ENCODE results near the gene ANKRD44.

ANKRD44 gene

GRCh38 chr2:197113275-197113711 lies 197.3 kb downstream of the ANKRD44 start:
- peak; percentile 29 for DNase-seq (ENCODE audit: low spot score)

DNA sequence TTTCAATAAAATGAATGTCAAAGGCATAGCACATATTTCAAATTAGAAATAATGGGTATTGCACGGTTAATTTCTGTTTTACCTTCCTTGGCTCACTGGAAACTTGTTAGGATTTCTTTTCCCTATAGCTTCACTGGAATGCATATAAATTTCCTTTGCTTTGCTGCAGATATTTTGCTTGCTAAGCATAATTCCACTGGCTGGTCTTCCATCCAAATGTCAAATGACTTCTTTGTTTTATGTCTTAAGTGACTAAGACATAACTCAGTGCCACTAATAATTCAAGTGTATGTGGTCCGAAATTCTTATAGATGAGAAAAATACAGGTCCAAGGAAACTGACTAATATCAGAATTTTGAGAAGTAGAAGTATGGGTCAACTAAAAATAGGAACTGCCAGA lies 201.3 kb downstream of the ANKRD44 start:
- no peak for DNase-seq (ENCODE audit: low spot score)

DNA sequence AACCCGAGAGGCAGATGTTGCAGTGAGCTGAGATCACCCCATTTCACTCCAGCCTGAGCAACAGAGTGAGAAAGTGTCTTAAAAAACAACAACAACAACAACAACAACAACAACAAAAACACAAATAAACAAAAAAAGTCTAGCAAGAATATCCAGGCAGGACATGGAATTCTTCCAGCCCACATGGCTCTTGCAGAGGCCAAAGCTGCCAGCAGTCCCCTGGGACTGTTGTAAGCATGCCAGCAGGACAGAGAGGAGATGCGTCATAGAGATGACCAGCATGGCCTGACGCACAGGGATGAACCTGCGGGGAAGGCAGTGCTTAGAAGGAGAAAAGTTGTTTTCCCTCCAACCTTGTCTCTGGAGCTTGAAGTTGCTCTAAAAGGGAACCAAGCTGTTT lies 201.8 kb downstream of the ANKRD44 start:
- DNase-seq (ENCODE audit: low spot score), result no peak

DNA sequence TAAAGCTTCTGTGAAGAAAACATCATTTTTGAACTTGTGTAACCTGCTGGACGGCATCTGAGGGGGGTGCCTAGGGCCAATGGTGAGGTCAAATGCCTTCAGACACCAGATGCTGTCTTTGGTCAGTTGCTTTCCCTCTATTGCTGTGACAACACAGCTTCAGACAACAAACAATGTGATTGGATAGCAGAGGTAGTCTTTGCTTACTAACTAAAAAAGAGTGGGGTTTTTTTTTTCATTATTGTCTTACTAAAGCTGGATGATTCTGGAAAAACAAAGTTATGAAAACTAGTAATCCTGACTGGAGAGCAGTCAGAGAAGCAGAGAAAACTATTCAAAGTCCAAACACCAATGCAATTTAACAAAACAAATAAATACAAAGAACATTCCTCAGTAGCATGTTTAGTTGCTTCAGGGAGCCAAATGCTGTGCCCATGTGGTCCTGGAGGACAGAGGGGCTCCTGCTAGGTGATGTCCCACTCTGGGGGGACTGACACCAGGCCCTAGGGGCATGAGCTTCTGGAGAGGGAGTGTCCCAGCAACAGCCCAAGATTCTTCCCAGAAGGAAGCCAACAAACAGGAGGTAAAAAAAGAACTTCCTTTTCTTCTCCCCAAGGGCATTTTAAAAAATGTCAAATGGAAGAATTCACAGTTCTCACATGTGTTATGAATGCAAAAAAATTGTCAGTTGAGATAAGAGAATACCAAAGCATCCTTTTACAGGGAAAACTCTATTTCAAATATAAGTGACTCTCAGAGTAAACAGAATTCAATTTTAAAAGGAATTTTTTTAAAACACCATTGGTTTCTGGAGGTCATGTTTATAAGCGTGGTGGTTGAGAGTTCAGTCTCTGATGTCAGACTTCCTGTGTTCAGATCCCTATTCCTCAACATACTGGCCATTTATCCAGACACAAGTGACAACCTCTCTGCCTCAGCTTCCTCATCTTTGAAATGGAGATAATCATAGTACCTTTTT lies 203.0 kb downstream of the ANKRD44 start:
- no peak for DNase-seq (ENCODE audit: low spot score)

- DNase-seq (ENCODE audit: low spot score), result no peak
Measured at GRCh38 chr2:197103363-197103762, 207.2 kb downstream of the ANKRD44 start.

- no peak for DNase-seq (ENCODE audit: low spot score)
Measured at GRCh38 chr2:197102231-197102630, 208.3 kb downstream of the ANKRD44 start.

DNA sequence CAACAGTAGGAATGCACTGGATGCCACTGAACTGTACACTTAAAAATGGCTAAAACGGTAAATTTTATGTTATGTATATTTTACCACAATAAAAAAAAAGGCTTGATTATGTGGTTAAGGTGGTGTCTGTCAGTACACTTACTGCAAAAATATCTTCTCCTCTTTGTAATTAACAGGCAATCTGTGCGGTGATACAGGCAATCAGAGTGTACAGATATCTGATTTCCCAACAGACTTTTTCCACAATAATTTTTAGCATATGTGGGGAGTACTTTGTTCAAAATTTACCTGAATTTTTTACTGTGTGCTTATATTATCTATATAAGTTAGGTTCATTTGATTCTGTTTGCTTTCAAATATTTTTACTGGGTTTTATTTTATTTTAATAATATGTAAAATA lies 209.1 kb downstream of the ANKRD44 start:
- no peak for DNase-seq (ENCODE audit: low spot score)

- DNase-seq (ENCODE audit: low spot score), result no peak
Measured at GRCh38 chr2:197097578-197098366, 212.8 kb downstream of the ANKRD44 start.

DNA sequence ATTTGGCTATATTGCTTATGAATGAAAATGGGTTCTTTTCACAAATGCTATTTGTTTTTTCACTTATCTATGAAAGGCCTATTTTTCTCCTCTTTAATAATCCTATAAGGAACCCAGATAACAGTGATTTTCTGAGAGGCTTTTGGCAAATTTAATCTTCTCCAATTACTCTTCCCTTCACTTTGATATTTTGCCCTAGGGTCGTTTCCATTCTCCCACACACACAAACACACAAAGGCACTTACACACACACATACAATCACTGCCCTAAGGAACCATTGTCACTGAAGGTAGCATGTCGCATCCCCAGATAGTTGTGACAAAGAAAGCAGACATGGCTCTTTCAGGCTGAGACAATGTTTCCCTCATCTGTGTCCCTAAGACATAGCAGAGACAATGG lies 213.9 kb downstream of the ANKRD44 start:
- DNase-seq (ENCODE audit: low spot score), result no peak

DNA sequence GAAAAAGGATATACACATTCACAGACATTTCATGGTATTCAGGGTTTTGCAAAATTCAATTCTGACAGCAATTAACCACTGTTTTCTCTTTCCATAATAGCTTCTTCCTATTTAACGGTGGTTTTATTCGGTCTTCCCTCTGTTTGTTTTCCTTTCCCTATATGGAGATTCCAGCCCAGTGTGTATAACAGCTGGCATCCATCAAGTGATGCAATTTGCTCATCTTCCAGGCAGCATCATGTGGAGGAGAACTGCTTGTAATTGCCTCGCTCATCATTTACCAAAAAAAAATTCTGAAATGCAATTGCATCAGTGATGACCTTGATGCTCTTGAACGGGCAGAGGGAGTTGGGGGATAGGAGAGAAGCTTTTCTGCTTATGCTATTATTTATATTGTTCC lies 218.1 kb downstream of the ANKRD44 start:
- no peak for DNase-seq (ENCODE audit: low spot score)

GRCh38 chr2:197090742-197091367 lies 219.7 kb downstream of the ANKRD44 start:
- DNase-seq (ENCODE audit: low spot score), result peak; percentile 22

- DNase-seq (ENCODE audit: low spot score), result no peak
Measured at GRCh38 chr2:197089655-197090054, 220.9 kb downstream of the ANKRD44 start.

- DNase-seq (ENCODE audit: low spot score), result no peak
Measured at GRCh38 chr2:197088694-197089093, 221.9 kb downstream of the ANKRD44 start.

DNA sequence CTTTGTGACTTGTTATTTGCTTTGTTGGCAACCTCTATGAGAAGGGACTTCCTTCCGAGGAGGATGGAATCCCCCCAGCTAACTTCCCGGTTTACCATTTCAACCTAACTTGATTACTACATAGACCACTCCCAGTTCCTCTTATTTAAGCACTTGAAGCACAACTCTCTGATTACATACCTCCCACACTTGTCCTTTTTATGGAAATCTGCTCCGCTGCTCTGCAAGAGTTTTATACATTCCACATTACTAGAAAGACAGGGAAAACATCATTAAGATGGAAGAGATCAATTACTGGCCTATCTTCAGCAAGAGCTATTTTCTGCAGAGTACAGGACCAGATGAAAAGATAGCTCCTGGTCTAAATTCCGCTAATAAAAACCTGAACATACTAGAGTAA lies 224.1 kb downstream of the ANKRD44 start:
- no peak for DNase-seq (ENCODE audit: low spot score)

DNA sequence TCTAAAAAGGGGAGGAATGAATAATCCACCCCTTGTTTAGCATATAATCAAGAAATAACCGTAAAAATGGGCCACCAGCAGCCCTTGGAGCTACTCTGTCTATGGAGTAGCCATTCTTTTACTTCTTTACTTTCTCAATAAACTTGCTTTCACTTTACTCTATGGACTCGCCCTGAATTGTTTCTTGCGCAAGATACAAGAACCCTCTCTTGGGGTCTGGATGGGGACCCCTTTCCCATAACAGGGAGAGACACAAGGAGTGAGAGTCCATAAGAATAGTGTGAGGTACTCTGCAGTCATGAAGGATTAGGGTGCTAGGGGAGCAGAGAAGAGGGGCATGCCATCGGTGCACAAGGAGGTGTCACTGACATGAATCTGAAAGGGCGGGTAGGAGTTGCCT lies 224.9 kb downstream of the ANKRD44 start:
- DNase-seq (ENCODE audit: low spot score), result no peak

DNA sequence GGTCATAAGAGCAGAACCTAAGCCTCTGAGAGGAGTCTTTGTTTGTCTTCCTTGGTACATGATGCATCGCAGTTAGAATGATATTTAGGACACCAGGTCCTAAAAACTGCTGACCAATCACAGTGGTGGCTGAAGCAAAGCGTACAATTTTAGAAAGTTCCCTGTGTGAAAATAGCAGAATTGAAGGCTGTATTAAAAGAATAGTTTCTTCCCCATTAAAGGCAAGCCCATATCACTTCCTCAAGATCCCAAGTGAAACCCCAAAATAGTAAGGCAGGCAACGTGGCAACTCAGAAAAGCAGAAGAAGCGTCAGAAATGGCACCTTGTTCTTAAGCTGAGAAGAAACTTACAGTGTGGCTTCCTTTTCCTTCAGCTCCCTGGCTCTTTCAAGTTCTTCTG lies 229.3 kb downstream of the ANKRD44 start:
- no peak for DNase-seq (ENCODE audit: low spot score)

GRCh38 chr2:197080578-197081216 lies 229.9 kb downstream of the ANKRD44 start:
- DNase-seq (ENCODE audit: low spot score), result no peak

DNA sequence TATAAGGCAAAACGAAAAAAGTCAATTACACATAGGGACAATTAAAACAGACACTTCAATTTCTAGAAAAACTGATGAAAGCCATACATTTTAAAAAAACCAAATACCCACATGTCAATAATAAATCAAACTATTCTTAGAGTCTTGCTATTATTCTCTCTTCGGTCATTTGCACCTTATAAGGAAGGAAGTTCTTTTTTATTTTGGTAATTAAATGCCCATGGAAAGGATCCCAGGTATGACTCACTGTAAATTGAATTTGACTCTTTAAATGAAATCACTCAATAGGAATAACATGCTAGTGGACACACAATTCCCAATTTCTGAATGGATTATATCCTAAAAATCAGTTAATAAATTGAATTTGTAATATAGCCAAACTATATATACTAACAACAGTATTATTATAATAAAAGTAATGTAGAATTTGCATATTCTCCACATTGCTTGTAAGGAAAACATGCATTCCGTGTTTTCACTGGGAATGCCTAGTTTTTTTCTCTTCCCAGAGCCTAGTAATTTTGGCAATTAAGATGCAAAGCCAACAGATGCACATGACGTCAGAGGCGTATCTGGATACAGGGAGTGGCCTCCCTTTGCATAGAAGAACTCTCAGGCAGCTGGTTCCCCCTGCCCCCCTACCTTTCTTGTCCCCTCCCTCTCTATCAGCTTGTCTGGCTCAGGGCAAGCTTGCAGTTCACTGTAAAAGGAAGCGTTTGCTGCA lies 230.6 kb downstream of the ANKRD44 start:
- no peak for DNase-seq (ENCODE audit: low spot score)

- DNase-seq (ENCODE audit: low spot score), result no peak
Measured at GRCh38 chr2:197079414-197079813, 231.2 kb downstream of the ANKRD44 start.

DNA sequence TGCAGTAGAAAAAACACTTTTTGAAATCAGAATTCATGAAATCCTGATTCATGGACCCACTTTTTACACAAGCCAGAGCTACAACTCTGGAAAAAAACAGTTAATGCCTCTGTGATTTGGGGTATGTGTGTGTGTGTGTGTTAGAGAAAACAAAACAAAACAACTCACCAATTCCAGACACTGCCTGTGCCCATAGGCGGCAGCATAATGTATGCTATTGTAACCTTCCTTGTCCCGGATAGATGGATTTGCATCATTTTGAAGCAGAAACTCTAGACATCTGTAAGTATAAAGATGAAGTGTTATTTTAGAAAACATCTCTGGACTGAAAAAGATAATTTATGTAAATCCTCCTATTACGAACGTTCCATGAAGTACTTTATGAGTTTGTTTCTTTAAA lies 232.0 kb downstream of the ANKRD44 start:
- DNase-seq (ENCODE audit: low spot score), result no peak

- DNase-seq (ENCODE audit: low spot score), result no peak
Measured at GRCh38 chr2:197077336-197077735, 233.2 kb downstream of the ANKRD44 start.

Measured in SW480 (cell line).